Tibial nerve (tissue), 4 donors: Measurements from ENCODE around the gene ALKBH2.

Source experiments
- CTCF ChIP-seq, 5 experiments: fragments of 200-600 bp in 3 of 5; fragments of 450-650 bp in 2 of 5; sonication (generic) in 3 of 5; IDR thresholded peaks; one replicate each; pipeline ENCODE4 v1.5.1; 2016 to 2019; ENCODE audit warnings: antibody characterized with exemption in 5 of 5, mild to moderate bottlenecking in 3 of 5, moderate library complexity in 2 of 5
- EP300 ChIP-seq, 2 donors: sonication (generic); formaldehyde crosslinking; IDR thresholded peaks; one replicate each; pipeline ENCODE4 v1.6.1; 2017; ENCODE audit warnings: antibody characterized with exemption in 2 of 2, mild to moderate bottlenecking in 1 of 2
- POLR2A ChIP-seq, 2 donors: fragments of 450-650 bp; IDR thresholded peaks; one replicate each; pipeline ENCODE4 v1.6.1; 2017; ENCODE audit warnings: antibody characterized with exemption in 2 of 2, mild to moderate bottlenecking in 2 of 2, moderate library complexity in 2 of 2

- TF ChIP-seq POLR2A (IDR thresholded peaks at IDR 0.05) (no peak), CTCF (IDR thresholded peaks at IDR 0.05) (no peak), EP300 (IDR thresholded peaks at IDR 0.05) (no peak)
These were observed 38.8 kb downstream of the ALKBH2 start for GRCh38 chr12:109054520-109054919.
